Fibroblast of the aortic adventitia (primary cell): ENCODE results near the gene DST. TPM values are rescaled to one million over a fixed set of nuclear protein-coding genes. Genes with fewer than 3 reads are reported as not detected.

Source experiments
- DNase-seq: peaks from one replicate; pipeline ENCODE4 v3.0.0-alpha.2; 2010; ENCODE audit warnings: low read depth
- H3K4me3 ChIP-seq: 2 replicates; pipeline ENCODE4 v1.5.1; 2011; ENCODE audit warnings: low read depth, mild to moderate bottlenecking, control low read depth, low read length, moderate library complexity
- CTCF ChIP-seq: IDR thresholded peaks from 2 replicates; pipeline ENCODE4 v1.5.1; 2011; ENCODE audit warnings: mild to moderate bottlenecking, low read length, control low read depth, inconsistent platforms; ENCODE audit not compliant: insufficient read depth
- total RNA-seq: library from RNA; depleted of rRNA; stranded (reverse); fragments of >200 nt; gene quantifications from 2 replicates; pipeline ENCODE4 v1.2.3, GENCODE V29; 2012; ENCODE audit warnings: low replicate concordance

Gene DST
- total RNA-seq, 1 donor: 505 TPM

- TF ChIP-seq CTCF: no peak
- no peak overlapping the region for H3K4me3 ChIP-seq
- no peak for DNase-seq
These were observed 61.3 kb downstream of the DST start for GRCh38 chr6:56581296-56581925.

GRCh38 chr6:56580271-56580670 is 62.4 kb downstream of the DST start:
- no peak for DNase-seq
- no peak overlapping the region for H3K4me3 ChIP-seq
- no peak for TF ChIP-seq CTCF

GRCh38 chr6:56579155-56579851 is 63.4 kb downstream of the DST start:
- no peak for TF ChIP-seq CTCF
- peak; percentile 24 for DNase-seq
- no peak overlapping the region for H3K4me3 ChIP-seq

GRCh38 chr6:56575736-56576135 is 67.0 kb downstream of the DST start:
- DNase-seq: no peak
- no peak overlapping the region for H3K4me3 ChIP-seq
- no peak for TF ChIP-seq CTCF

GRCh38 chr6:56574292-56574691 is 68.4 kb downstream of the DST start:
- H3K4me3 ChIP-seq: no peak overlapping the region
- DNase-seq: no peak
- TF ChIP-seq CTCF: no peak

- peak; percentile 23 for DNase-seq
- TF ChIP-seq CTCF: no peak
- H3K4me3 ChIP-seq: no peak overlapping the region
These were observed 69.1 kb downstream of the DST start for GRCh38 chr6:56573624-56574023.
